CD1c-positive myeloid dendritic cell (primary cell): Measurements from ENCODE around the gene WDR47.
A peak's percentile ranks its signal among the peaks of the same experiment; 100 is the strongest.

Experiments used
- DNase-seq: peaks from one replicate; pipeline ENCODE4 v3.0.0-alpha.2; 2016; ENCODE audit errors: extremely low spot score

Gene WDR47

DNA sequence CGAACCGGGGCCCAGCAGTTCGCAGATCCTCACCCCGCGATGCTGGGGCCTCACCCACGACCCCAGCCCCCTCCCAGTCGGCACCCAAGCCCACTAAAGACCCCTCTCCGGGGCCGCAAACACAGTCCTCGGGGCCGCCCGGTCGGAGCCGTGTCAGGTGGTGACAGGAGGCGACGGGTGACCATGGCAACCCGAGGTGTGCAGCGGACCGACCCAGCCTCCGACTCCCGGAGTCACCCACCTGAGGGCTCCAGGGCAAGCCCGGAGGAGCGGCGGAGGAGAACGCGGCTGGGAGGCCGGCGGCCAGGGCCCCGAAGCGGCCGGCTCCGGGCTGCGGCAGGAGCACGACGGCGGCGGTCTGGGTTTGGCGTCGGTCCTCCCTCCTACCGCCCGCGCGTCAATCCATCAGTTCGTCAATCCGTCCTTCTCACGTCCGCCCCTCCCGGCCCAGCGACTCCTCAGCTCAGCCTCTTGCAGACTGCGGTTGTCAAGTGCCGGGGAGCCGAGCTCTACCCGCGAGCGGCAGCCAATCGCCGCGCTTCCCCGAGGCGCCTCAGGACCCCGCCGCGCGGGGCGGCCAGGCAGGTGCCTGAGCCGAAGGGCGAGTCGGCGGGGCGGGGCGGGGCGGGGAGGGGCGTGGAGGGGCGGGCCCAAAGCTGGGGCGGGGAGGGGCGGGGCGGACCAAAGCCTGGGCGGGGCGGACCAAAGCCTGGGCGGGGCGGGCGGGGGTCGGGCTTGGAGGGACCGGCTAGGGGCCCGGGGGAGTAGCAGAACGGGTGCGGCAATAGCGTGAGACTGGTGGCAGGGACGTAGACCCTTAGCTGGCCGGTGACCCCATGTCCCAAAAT lies at the start of gene WDR47:
TSS of gene WDR47 (minus strand) at position 482 of the 848 bp plus-strand sequence. CDS start 18,590 bp downstream, outside the sequence.
- peak; percentile 99 for DNase-seq

DNA sequence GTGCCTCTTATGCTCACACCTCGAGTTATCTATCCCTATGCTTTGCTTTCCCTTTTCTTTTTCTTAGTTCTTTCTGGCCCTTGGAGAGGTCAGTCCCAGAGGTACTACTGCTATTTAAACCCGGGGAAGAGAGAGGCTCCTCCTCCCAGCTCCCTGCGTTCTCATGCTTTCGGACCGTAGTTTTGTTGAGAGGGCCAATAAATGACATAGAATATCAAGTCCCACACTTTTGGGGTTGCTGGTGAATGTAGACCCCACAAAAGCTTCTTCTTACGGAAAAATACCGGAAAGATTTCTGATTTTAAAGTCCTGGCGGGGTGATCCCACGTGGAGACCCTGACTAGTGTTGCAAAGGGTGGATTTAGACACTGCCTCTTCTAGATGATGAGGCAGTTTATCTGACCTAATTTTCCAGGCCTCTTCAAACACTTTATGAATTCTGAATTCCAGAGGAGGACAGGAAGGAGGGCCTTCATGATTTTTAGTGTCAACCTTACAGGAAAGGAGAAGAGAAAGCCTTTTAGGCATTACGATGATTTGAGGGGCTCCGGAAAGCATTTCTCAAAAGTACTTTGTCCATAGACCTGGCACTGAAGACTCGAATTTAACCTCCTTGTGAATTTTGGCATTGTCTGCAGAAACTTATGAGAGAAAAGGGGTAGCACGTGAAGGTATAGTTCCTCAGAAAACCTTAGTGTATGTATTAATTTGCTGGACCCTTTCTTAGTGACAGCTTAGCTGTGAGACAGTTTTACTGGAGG lies 49.4 kb upstream of the WDR47 start:
- peak; percentile 30 for DNase-seq

DNA sequence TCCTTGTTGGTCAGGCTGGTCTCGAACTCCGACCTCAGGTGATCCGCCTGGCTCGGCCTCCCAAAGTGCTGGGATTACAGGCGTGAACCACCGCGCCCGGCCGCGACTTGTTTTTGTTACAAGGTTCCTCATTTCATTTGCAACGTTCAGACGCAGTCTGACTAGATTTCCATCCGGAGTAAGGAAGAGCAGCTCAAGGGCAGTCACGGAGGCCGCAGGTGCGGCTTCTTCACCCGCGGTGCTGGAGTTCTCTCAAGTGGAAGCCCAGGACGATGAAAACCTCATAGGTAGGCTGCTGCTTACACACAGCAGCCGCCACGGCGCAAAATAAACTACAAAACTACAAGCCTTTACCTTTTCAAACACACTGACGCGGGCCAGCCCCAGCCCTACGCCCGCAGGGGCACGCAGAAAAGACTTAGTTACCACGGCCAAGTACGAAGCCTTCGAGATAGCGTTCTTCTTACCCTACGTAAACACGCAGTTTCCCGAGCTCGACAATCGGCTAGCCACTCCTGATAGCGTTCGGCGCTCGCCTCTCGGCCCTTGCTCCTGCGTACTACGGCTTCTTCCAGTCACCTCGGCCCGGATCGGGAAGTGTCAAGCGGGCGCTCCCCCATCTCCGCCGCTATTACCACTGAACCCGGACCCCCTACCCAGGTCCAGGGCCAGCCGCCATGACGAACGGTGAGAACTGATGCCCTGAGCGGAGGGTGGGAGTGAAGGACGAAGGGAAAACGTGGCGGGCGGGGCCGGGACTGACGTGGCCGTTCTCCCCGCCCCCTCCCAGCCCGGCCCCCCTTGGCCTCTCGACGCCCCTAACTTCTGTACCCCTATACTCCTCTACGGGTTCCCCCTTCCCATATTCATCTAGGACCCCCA lies 48.5 kb upstream of the WDR47 start, which contains the start of gene TMEM167B:
TSS of gene TMEM167B (plus strand) at position 569 of the 882 bp plus-strand sequence. CDS start at position 678, 109 bp downstream.
- peak; percentile 96 for DNase-seq

DNA sequence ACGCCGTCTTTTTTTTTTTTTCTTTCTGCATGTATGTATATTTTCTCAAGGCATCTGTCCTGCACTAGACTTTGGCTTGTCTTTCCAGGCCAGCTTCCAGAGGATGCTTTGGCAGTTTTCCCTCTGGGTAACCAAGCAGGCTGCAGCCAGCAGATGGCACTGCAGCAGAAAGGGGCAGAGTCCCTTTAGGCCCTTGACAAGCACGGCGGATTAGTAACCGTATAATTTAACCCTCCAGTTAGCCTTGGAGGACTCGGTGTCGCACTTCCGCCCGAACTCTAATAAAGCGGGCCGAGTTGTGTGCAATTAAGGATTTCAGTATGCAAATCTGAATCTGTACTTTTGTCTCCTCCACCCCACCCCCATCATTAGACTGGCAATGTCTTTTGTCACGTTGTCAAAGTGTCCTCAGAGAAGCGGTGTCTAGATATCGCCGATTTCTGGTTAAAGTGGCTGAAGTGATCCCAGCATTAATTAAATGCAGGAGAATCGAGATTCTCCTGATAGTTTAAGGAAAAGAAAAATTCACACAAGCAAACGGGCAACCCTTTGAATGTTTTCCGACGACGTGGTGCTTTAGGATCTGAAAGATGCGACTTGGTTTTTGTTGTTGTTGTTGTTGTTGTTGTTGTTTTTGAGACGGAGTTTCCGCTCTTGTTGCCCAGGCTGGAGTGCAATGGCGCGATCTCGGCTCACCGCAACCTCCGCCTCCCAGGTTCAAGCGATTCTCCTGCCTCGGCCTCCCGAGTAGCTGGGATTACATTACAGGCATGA lies 47.5 kb upstream of the WDR47 start:
- DNase-seq = peak; percentile 59

DNA sequence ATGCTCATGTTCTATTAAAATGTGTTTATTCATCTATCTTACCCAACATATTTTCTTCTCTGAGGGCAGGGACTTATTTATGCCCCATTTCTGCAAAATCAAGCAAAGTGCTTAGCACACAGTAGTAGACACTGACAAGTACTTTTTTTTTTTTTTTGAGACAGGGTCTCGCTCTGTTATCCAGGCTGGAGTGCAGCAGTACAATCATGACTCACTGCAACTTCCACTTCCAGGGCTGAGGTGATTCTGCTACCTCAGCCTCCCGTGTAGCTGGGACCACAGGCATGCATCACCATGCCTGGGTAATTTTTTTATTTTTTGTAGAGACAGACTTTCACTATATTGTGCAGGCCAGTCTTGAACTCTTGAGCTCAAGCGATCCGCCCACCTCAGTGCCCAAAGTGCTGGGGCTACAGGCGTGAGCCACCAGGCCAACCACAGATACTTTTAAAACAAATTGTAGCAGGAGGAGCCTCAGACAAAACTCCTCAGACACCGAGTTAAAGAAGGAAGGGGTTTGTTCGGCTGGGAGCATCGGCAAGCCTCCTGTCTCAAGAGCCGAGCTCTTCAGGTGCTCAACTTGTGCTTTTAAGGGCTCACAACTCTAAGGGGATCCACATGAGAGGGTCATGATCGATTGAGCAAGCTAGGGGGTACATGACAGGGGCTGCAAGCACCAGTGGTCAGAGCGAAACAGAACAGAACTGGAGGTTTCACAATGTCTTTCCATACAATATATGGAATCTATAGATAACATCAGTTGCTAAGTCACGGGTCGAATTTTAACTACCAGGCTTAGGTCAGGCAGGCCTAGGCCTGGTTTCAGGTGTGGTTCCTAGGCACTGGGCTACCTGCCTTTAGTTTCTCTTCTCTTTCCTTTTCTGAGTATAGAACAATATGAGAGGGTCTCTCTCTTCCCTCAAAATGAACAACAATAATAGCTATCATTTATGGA lies 42.9 kb upstream of the WDR47 start:
- DNase-seq = no peak

DNA sequence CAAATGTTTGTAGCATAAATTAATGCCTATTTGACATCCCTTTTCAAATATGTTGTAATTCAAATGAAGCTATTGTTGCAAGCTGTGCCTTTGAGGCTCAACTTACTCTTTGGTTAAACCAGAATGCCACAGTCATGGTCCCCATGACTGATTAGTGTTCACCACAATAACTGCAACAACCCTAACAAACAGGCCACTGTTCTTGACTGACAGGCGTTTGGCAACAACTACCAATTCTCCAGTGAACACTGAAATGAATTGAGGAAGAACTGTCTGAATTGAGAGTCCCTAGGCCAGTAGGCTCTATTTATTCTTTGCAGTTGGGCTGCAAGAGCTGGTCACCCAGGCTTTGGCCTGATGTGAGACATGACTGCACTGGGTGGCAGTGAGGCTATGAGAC lies 42.0 kb upstream of the WDR47 start:
- no peak for DNase-seq

DNA sequence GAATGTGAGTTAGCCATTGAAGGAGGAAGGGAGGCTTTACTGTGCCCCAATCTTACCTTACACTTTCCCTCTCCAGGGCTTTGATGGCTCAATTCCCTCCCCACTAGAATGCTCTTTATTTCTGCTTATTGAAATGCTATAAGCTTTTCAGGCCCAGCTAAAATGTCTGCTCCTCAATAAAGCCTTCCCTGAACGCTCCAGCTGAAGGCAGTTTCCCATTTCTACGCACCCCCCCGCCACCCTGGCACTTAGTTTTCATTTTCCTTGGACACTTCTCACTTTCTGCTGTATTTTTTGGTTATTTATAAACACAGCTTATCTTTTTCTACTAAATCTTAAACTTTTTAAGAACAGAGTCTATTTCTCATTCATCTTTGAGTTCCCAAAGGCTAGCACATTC lies 41.6 kb upstream of the WDR47 start:
- DNase-seq = no peak

DNA sequence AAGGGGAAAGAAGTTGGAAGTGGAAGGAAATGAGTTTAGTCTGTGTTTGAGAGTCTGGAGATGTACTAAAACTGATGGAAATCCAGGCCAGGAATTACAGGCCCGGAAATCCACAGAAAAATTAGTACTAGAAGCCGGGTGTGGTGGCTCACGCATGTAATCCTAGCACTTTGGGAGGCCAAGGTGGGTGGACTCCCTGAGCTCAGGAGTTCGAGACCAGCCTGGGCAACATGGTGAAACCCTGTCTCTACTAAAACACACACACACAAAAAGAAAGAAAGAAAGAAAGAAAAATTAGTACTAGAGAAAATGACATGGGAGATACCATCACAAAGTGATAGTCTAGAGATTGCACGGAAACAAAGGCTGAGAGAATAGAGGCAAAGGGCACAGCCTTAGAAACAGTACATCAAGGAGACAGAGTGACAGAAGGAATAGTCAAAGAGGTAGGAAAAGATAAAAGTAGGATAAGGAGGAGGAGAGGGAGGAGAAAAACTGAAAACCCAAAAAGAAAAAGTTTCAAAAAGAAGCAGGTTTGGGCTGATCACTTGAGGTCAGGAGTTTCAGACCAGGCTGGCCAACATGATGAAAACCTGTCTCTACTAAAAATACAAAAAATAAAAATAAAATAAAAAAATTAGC lies 38.7 kb upstream of the WDR47 start:
- DNase-seq = no peak

DNA sequence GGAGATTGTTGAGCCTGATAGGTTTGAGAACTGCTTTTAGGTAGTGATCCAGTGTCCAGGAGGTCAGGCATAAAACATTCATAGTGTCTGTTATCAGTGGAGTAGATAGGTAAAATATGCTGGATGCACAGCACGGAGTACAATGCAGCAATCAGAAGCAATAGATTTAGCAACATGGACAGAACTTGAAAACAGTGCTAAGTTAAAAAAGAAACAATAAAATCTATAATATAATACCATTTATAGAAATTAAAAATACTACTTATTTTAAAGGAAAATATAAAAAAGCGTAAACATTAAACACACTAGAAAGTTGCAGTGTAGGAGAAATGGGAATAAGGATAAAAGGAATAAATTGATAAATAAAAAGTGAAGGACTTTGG lies 37.3 kb upstream of the WDR47 start:
- no peak for DNase-seq

DNA sequence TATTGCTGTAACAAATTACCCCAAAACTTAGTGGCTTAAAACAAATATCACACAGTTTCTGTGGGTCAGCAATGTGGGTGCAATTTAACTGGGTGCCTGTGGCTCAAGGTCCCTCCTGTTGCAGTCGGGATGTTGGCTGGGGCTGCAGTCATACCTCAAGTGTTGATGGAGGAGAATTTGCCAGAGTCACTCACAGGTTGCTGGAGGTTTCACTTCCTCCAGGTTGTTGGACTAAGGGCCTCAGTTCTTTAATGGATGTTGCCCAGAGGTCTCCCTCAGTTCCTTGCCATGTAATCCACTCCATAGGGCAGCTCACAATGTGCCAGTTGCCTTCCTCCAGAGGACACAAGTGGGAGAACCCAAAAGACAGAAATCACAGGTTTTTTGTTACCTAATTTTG lies 36.4 kb upstream of the WDR47 start:
- no peak for DNase-seq

DNA sequence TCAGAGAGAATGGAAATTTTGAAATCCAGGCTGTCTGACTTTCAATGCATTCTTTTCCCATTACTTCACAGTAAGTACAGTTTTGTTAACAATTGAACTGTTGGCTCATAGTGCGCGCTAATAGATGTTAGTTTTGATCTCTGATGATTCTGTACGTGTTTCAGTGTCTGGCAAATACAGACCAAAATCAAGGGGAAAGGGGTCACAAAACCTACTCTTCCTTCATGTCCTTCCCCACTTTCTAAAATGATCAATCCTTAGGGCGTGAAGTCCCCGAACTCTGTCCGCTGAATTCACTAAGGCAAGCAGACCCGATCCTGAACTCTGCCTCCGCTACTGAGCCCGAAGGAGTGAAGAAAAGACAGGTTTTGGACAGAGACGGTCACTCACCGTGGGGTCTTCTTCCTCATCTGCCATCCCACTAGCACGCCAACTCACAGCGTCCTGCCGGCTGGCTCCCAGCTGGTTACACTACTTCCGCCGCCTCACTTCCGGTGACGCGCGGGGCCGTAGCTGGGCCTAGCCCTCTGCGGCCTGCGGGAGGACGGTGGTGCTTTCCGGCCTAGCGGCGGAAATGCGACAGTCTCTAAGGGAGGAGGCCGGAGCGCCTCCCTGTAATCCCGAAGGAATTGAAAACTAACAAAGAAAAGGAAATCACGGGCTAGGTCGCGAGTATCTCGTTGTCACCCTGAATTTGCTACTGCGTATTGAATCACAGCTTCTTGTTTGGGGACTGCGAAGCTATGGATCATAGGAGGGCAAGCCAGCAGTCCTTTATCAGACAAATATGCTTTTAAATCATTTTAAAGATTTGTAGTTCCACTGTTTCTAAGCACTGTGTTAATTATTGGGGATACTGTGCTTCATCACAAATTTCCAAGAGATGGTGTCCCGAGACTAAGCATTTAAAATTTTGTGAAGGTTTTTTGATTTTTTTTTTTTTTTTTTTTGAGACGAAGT lies 33.9 kb upstream of the WDR47 start, which contains the start of gene TAF13:
TSS of gene TAF13 (minus strand) at position 473 of the 960 bp plus-strand sequence. CDS start at position 417, 56 bp downstream.
- DNase-seq = peak; percentile 97

DNA sequence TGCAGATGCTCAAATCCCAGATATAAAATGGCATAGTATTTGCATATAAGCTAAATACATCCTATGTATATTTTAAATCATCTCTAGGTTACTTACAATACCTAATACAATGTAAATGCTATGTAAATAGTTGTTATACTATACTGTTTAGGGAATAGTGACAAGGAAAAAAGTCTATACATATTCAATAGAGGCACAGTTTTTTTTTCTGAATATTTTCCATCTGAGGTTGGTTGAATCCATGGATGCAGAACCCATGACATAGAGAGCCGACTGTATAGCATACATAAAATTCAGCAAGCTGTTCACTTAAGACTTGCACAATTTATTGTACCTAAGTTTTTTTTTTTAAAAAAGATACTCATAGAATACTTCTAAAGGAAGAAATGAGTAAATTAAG lies 27.4 kb upstream of the WDR47 start:
- no peak for DNase-seq

DNA sequence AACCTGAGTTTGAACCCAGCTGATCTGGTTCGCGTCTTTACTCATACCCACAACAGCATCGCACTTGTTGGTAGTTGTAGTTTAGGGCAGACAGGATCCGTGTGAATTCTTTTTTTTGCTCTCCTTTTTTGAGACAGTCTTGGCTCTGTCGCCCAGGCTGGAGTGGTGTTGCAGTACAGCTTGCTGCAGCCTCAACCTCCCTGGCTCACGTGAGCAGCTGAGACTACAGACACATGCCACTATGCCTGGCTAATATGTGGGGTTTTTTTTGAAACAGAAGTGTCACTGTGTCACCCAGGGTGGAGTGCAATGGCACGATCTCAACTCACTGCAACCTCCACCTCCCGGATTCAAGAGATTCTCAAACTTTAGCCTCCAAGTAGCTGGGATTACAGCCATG lies 26.0 kb upstream of the WDR47 start:
- DNase-seq = no peak

DNA sequence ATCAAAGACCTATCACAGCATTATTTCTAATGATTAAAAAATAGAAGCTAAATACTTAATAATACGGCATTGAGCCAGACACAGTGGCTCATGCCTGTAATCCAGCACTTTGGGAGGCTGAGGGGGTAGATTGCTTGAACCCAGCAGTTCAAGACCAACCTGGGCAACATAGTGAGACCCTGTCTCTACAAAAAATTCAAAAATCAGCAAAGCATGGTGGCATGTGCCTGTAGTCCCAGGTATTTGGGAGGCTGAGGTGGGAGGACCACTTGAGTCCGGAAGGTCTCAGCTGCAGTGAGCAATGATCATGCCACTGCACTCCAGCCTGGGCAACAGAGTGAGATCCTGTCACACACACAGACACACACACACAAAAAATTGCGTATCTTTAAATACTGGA lies 23.2 kb upstream of the WDR47 start:
- no peak for DNase-seq

DNA sequence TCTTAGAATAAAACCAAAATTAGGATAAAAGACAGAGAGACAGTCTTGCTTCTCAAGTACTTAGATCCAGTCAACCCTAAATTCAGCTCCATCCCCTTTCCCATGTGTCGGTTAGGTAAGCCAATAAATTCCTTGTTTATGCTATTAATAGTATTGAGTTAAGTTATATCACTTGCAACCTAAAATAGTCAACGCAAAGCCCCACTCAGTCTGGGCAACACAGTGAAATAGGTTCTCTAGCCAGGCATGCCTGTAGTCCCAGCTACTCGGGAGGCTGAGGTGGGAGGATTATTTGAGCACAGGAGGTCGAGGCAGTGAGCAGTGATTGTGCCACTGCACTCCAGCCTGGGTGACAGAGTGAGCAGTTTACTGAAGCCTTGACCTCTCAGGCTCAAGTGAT lies 19.3 kb upstream of the WDR47 start:
- DNase-seq = no peak

DNA sequence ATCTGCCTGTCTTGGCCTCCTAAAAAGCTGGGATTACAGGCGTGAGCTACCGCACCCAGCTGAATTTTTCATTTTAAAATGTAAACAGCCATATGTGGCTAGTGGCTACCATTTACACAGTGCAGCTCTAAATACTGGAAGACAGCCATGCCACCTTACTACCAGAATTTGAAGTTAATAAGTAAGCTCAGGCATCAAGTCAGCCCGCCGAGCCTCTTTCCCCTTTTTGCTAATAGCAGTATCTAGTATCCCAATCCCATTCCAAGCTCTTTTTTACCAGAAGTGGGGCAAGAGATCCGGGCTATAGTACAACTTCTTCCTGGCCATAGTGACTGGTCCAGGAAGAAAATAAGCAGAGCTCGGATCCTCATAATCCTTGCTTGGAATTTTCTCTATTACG lies 18.8 kb upstream of the WDR47 start:
- DNase-seq = no peak

DNA sequence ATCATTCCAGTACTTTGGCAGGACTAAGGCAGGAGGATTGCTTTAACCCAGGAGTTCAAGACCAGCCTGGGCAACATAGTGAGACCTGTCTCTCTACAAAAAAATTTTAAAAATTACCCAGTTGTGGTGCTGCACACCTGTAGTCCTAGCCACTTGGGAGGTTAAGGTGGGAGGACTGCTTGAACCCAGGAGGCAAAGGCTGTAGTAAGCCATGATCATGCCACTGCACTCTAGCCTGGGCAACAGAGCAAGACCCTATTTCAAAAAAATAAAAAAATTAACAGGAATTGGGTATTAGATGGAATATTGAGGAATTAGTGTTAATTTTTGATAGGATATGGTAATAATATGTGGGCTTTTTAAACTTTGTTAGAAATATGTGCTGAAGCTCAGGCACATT lies 17.1 kb upstream of the WDR47 start:
- DNase-seq = no peak

DNA sequence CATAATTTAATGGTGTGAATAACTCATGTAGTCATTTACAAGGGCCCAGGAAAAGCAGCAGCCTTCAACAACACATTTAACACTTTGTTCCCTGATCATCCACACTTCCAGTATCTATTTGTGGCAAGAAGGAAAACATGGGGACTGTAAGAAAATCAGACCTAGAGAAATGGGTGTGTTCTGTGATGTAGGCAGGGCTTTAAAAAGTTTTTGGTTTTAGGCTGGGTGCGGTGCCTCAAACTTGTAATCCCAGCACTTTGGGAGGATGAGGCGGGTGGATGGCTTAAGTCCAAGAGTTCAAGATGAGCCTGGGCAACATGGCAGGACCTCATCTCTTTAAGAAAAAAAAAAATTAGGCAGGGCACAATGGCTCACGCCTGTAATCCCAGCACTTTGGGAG lies 14.2 kb upstream of the WDR47 start:
- no peak for DNase-seq
